Measurements from ENCODE around the gene PNLIPRP1.

DNA sequence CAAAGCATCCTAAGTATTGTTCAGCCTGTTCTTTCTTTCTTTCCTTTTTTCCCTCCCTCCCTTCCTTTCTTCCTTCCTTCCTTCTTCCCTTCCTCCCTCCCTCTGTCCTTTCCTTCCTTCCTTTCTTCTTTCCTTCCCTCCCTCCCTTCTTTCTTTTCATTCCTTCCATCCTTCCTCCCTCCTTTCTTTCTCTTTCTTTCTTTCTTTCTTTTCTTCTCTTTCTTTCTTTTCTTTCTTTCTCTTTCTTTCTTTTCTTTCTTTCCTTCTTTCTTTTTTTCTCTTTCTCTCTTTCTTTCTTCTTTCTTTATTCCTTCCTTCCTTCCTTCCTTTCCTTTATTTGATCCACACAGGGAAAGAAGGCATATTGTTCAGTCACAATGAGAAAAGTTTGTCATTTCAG, 23.8 kb upstream of the PNLIPRP1 start:
- TF ChIP-seq, protein P1, sequence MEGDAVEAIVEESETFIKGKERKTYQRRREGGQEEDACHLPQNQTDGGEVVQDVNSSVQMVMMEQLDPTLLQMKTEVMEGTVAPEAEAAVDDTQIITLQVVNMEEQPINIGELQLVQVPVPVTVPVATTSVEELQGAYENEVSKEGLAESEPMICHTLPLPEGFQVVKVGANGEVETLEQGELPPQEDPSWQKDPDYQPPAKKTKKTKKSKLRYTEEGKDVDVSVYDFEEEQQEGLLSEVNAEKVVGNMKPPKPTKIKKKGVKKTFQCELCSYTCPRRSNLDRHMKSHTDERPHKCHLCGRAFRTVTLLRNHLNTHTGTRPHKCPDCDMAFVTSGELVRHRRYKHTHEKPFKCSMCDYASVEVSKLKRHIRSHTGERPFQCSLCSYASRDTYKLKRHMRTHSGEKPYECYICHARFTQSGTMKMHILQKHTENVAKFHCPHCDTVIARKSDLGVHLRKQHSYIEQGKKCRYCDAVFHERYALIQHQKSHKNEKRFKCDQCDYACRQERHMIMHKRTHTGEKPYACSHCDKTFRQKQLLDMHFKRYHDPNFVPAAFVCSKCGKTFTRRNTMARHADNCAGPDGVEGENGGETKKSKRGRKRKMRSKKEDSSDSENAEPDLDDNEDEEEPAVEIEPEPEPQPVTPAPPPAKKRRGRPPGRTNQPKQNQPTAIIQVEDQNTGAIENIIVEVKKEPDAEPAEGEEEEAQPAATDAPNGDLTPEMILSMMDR (IDR thresholded peaks at IDR 0.05): no peak
- no peak for TF ChIP-seq POLR2A (IDR thresholded peaks at IDR 0.05)
